ENCODE results near the gene DTX3L.

DNA sequence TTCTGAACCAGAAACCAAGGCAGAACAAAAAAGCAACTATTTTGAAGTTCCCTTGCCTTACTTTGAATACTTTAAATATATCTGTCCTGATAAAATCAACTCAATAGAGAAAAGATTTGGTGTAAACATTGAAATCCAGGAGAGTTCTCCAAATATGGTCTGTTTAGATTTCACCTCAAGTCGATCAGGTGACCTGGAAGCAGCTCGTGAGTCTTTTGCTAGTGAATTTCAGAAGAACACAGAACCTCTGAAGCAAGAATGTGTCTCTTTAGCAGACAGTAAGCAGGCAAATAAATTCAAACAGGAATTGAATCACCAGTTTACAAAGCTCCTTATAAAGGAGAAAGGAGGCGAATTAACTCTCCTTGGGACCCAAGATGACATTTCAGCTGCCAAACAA, 4.6 kb downstream of the DTX3L start:
- TF ChIP-seq, protein P1, sequence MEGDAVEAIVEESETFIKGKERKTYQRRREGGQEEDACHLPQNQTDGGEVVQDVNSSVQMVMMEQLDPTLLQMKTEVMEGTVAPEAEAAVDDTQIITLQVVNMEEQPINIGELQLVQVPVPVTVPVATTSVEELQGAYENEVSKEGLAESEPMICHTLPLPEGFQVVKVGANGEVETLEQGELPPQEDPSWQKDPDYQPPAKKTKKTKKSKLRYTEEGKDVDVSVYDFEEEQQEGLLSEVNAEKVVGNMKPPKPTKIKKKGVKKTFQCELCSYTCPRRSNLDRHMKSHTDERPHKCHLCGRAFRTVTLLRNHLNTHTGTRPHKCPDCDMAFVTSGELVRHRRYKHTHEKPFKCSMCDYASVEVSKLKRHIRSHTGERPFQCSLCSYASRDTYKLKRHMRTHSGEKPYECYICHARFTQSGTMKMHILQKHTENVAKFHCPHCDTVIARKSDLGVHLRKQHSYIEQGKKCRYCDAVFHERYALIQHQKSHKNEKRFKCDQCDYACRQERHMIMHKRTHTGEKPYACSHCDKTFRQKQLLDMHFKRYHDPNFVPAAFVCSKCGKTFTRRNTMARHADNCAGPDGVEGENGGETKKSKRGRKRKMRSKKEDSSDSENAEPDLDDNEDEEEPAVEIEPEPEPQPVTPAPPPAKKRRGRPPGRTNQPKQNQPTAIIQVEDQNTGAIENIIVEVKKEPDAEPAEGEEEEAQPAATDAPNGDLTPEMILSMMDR (IDR thresholded peaks at IDR 0.05) = no peak
- TF ChIP-seq EP300 (IDR thresholded peaks at IDR 0.05) (no peak), POLR2A (IDR thresholded peaks at IDR 0.05) (no peak)
